Bronchus fibroblast of lung (primary cell): ENCODE results near the gene KIAA1191. TPM values are rescaled to one million over a fixed set of nuclear protein-coding genes. Genes with fewer than 3 reads are reported as not detected.

ENCODE experiments used
- total RNA-seq: library from RNA; depleted of rRNA; stranded (reverse); fragments of >200 nt; gene quantifications from 2 replicates; pipeline ENCODE4 v1.2.3, GENCODE V29; 2015

Gene KIAA1191
- total RNA-seq, result 83.1 and 98.9 TPM in 2 replicates

GRCh38 chr5:176361437-176362232 is at the start of gene KIAA1191:
KIAA1191 (minus strand) TSS chr5:176361764; CDS start chr5:176359508, 2,256 bp downstream.

GRCh38 chr5:176388444-176389134 is 27.0 kb upstream of the KIAA1191 start, which contains the start of the genes HIGD2A and NOP16:
HIGD2A (plus strand) TSS chr5:176388751; CDS start chr5:176388820, 69 bp downstream.
NOP16 (minus strand) TSS chr5:176388598; CDS start chr5:176388539, 59 bp downstream.

GRCh38 chr5:176365351-176366231 is 4.0 kb upstream of the KIAA1191 start, which contains the start of gene ARL10:
ARL10 (plus strand) TSS chr5:176365487; CDS start chr5:176365564, 77 bp downstream.

Other genes starting within 250 kb of the KIAA1191 start
- gene SIMC1, start 123.3 kb downstream of the KIAA1191 start, total RNA-seq, result 9.6 and 12.6 TPM in 2 replicates
- 2.2 and 3.4 TPM in 2 replicates for gene ARL10, start 3.7 kb upstream of the KIAA1191 start, total RNA-seq
- gene NOP16, start 26.8 kb upstream of the KIAA1191 start, total RNA-seq, result 16.9 and 22.5 TPM in 2 replicates
- 116 and 141 TPM in 2 replicates for gene HIGD2A, start 27.0 kb upstream of the KIAA1191 start, total RNA-seq
- gene CLTB, start 54.8 kb upstream of the KIAA1191 start, total RNA-seq, result 111 and 126 TPM in 2 replicates
- gene FAF2, start 86.6 kb upstream of the KIAA1191 start, total RNA-seq, result 27.2 and 33.5 TPM in 2 replicates
- 4.6 and 5.0 TPM in 2 replicates for gene RNF44, start 175.6 kb upstream of the KIAA1191 start, total RNA-seq
- gene CDHR2, start 187.6 kb upstream of the KIAA1191 start, total RNA-seq, result not detected in 2 replicates
- 9.2 and 9.7 TPM in 2 replicates for gene GPRIN1, start 248.4 kb upstream of the KIAA1191 start, total RNA-seq